ENCODE data around the gene SLC26A5.

DNA sequence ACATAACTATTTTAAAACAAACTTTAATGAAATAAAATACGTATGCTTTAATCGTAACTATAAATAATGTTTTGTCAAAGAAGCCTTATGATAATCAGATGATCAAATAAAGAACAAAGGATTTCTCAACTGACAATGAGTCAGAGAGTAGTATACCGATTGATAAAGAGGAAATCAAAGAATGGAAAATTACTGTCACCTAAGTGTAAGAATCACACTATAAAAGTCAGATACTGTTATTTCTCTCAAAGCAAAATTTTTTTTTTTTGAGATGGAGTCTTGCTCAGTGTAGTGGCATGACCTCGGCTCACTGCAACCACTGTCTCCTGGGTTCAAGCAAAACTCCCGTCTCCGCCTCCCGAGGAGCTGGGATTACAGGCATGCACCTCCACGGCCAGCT is 120.3 kb downstream of the SLC26A5 start:
- TF ChIP-seq CTCF (conservative IDR thresholded peaks at IDR 0.05; ENCODE audit: low read length) (no peak), EZH2phosphoT487 (IDR thresholded peaks at IDR 0.05; ENCODE audit: borderline replicate concordance, low read depth, low read length) (no peak)

Measured in OCI-LY7 (cell line).